Esophagus muscularis mucosa (tissue), 4 donors: ENCODE measurements around the gene HSP90AA1. TPM values are rescaled to one million over a fixed set of nuclear protein-coding genes. Genes with fewer than 3 reads are reported as not detected.

Source experiments
- DNase-seq: peaks from one replicate; pipeline ENCODE4 v3.0.0-alpha.2; 2017; ENCODE audit errors: extremely low spot score
- H3K27ac ChIP-seq, 4 donors: fragments of 200-600 bp; sonication (generic); replicated peaks in 1 of 4; 1 replicate in 3 of 4; 2 replicates in 1 of 4; pipeline ENCODE4 v1.5.1; 2016 to 2019; ENCODE audit warnings: mild to moderate bottlenecking in 1 of 4
- H3K27me3 ChIP-seq, 4 donors: fragments of 200-600 bp; sonication (generic); one replicate each; pipeline versions ENCODE4 v1.5.1 to v1.6.0; 2016 to 2019
- H3K36me3 ChIP-seq, 4 donors: fragments of 200-600 bp; sonication (generic); one replicate each; pipeline ENCODE4 v1.5.1; 2016 to 2019
- H3K4me1 ChIP-seq, 4 donors: fragments of 200-600 bp; sonication (generic); one replicate each; pipeline ENCODE4 v1.5.1; 2016 to 2019
- H3K4me3 ChIP-seq, 4 donors: fragments of 200-600 bp; sonication (generic); 1 replicate in 2 of 4; 2 replicates in 2 of 4; pipeline ENCODE4 v1.5.1; 2016 to 2019; ENCODE audit warnings: mild to moderate bottlenecking in 4 of 4, moderate library complexity in 1 of 4
- H3K9me3 ChIP-seq, 4 donors: fragments of 200-600 bp; sonication (generic); 1 replicate in 3 of 4; 2 replicates in 1 of 4; pipeline ENCODE4 v1.5.1; 2016 to 2019
- CTCF ChIP-seq, 3 experiments: fragments of 200-600 bp in 2 of 3; fragments of 450-650 bp in 1 of 3; sonication (generic) in 2 of 3; IDR thresholded peaks; one replicate each; pipeline ENCODE4 v1.5.1; 2017 to 2019; ENCODE audit warnings: antibody characterized with exemption in 3 of 3, mild to moderate bottlenecking in 2 of 3, moderate library complexity in 1 of 3
- EP300 ChIP-seq: sonication (generic); formaldehyde crosslinking; IDR thresholded peaks from one replicate; pipeline ENCODE4 v1.6.1; 2017; ENCODE audit warnings: antibody characterized with exemption
- POLR2A ChIP-seq: fragments of 450-650 bp; IDR thresholded peaks from one replicate; pipeline ENCODE4 v1.6.1; 2017; ENCODE audit warnings: antibody characterized with exemption, moderate library complexity, mild to moderate bottlenecking, low read depth
- POLR2AphosphoS5 ChIP-seq, 2 donors: sonication (generic); formaldehyde crosslinking; IDR thresholded peaks; one replicate each; pipeline ENCODE4 v1.6.1; 2017; ENCODE audit warnings: antibody characterized with exemption in 2 of 2
- WGBS: methylation state at CpG from one replicate; pipeline ENCODE4 v1.1.5; 2018; 5-methylcytosine and 5-hydroxymethylcytosine counted together
- intact Hi-C: fragments of 100-400 bp; cut with DNase I; formaldehyde crosslinking; loops from one replicate; pipeline ENCODE4 v1.15.1; 2023
- total RNA-seq, 4 donors: library from RNA; depleted of rRNA; stranded (reverse); fragments of >200 nt; gene quantifications; one replicate each; pipeline versions ENCODE4 v1.1.0 to v1.2.1, GENCODE V29; 2016

Gene HSP90AA1
- total RNA-seq, 4 donors from 2014 or later, result 256 to 605 (median 376) TPM

GRCh38 chr14:102063808-102064429, 22.9 kb downstream of the HSP90AA1 start:
- DNase-seq, result no peak
- Histone ChIP-seq H3K4me3 (no peak overlapping the region), H3K27ac (peak overlapping the region in 3 of 4 donors; percentile 31 to 48 (median 40)), H3K4me1 (peaks cover 8 to 15% (median 14%) of the 10 kb centered on the region in 4 donors), H3K27me3 (no peaks in the 10 kb centered on the region), H3K36me3 (no peaks in the 10 kb centered on the region), H3K9me3 (no peaks in the 10 kb centered on the region)
- intact Hi-C loops, result loop anchor here (5.0 kb wide), 1 partner anchor 33 kb away; no protein-coding TSS in a partner anchor
- TF ChIP-seq EP300 (no peak), POLR2A (no peak), CTCF (IDR thresholded peaks at IDR 0.05) (no peak), POLR2AphosphoS5 (IDR thresholded peaks at IDR 0.05) (no peak)
- 80% methylated on average over 14 of the region's 14 CpGs for WGBS

- H3K4me3 ChIP-seq, result peak overlapping the region in 1 of 4 donors; percentile 5
- peak; percentile 40 to 57 (median 56) for TF ChIP-seq CTCF (IDR thresholded peaks at IDR 0.05)
- no peak for TF ChIP-seq EP300
- peak; percentile 27 to 38 for TF ChIP-seq POLR2AphosphoS5 (IDR thresholded peaks at IDR 0.05)
- TF ChIP-seq POLR2A, result no peak
- intact Hi-C loops, result loop anchor here (5.0 kb wide), 1 partner anchor 34 kb away; no protein-coding TSS in a partner anchor
- no peaks in the 10 kb centered on the region for H3K36me3 ChIP-seq
- peak; percentile 97 for DNase-seq
- no peaks in the 10 kb centered on the region for H3K27me3 ChIP-seq
- H3K27ac ChIP-seq, result peak overlapping the region in 3 of 4 donors; percentile 31 to 48 (median 40)
- peaks cover 8 to 15% (median 14%) of the 10 kb centered on the region in 4 donors for H3K4me1 ChIP-seq
- no peaks in the 10 kb centered on the region for H3K9me3 ChIP-seq
- WGBS, result 35% methylated on average over 24 of the region's 26 CpGs
These were observed 23.6 kb downstream of the HSP90AA1 start for GRCh38 chr14:102063109-102063807.

GRCh38 chr14:102058961-102059360, 27.9 kb downstream of the HSP90AA1 start:
- TF ChIP-seq POLR2A (no peak), CTCF (IDR thresholded peaks at IDR 0.05) (no peak), EP300 (no peak), POLR2AphosphoS5 (IDR thresholded peaks at IDR 0.05) (no peak)
- no peak overlapping the region for H3K4me3 ChIP-seq
- no peak for DNase-seq
- H3K27me3 ChIP-seq, result no peaks in the 10 kb centered on the region
- WGBS, result 51% methylated on average over 5 of the region's 5 CpGs
- no peak overlapping the region for H3K27ac ChIP-seq
- no peaks in the 10 kb centered on the region for H3K9me3 ChIP-seq
- intact Hi-C loops, result no loop called here
- peaks cover 8 to 20% (median 16%) of the 10 kb centered on the region in 4 donors for H3K4me1 ChIP-seq
- H3K36me3 ChIP-seq, result peaks cover 0 to 5% (median 3%) of the 10 kb centered on the region in 4 donors

- Histone ChIP-seq H3K27me3 (no peaks in the 10 kb centered on the region), H3K36me3 (peaks cover 0 to 11% (median 6%) of the 10 kb centered on the region in 4 donors), H3K4me1 (peaks cover 5 to 14% (median 9%) of the 10 kb centered on the region in 4 donors), H3K4me3 (no peak overlapping the region), H3K27ac (no peak overlapping the region), H3K9me3 (no peaks in the 10 kb centered on the region)
- intact Hi-C loops, result no loop called here
- no peak for DNase-seq
- no peak for TF ChIP-seq EP300
- TF ChIP-seq CTCF (IDR thresholded peaks at IDR 0.05), result no peak
- TF ChIP-seq POLR2AphosphoS5 (IDR thresholded peaks at IDR 0.05), result no peak
- no peak for TF ChIP-seq POLR2A
- 67% methylated on average over 7 of the region's 7 CpGs for WGBS
These were observed 28.7 kb downstream of the HSP90AA1 start for GRCh38 chr14:102058146-102058545.
